Mucosa of descending colon (tissue), 3 donors: ENCODE measurements around the gene SLC24A5. TPM values are rescaled to one million over a fixed set of nuclear protein-coding genes. Genes with fewer than 3 reads are reported as not detected.

Experiments
- ATAC-seq: fragments of 200-7000 bp; cut with Tn5 transposase; one replicate; pipeline ENCODE4 v1.9.1; 2020; ENCODE audit warnings: mild to moderate bottlenecking, moderate library complexity
- DNase-seq, 3 donors: peaks; one replicate each; pipeline ENCODE4 v3.0.0-alpha.2; 2020
- H3K36me3 ChIP-seq: fragments of 200-600 bp; one replicate; pipeline ENCODE4 v1.8.0; 2021; ENCODE audit warnings: low read depth, mild to moderate bottlenecking
- H3K4me1 ChIP-seq: fragments of 200-600 bp; one replicate; pipeline ENCODE4 v1.8.0; 2021; ENCODE audit warnings: low read depth, mild to moderate bottlenecking
- H3K4me3 ChIP-seq: fragments of 200-600 bp; one replicate; pipeline ENCODE4 v1.8.0; 2021; ENCODE audit warnings: mild to moderate bottlenecking
- H3K9me3 ChIP-seq: fragments of 200-600 bp; one replicate; pipeline ENCODE4 v1.8.0; 2021; ENCODE audit warnings: mild to moderate bottlenecking
- CTCF ChIP-seq: fragments of 200-600 bp; IDR thresholded peaks from one replicate; pipeline ENCODE4 v1.8.0; 2022; ENCODE audit warnings: antibody characterized with exemption, mild to moderate bottlenecking
- intact Hi-C, 2 donors: fragments of 100-400 bp; cut with DNase I in 1 of 2; cut with micrococcal nuclease in 1 of 2; formaldehyde crosslinking; loops; one replicate each; pipeline versions ENCODE4 v1.11.0 to v1.11.1; 2022; cut with DNase I, micrococcal nuclease
- total RNA-seq, 3 donors: library from RNA; stranded (reverse); fragmentation: NEBNext Ultra II Directional in 2 of 3; extraction: Animal tissue kit (Norgen Biotek cat#: 25700) in 2 of 3; gene quantifications; one replicate each; pipeline versions ENCODE4 v1.2.1 to v1.2.4, GENCODE V29; 2021 to 2023
- donor health status: DM: no; HTN: no; CAD: no; lungs with moderate emphysema.
- donor health status: DM: no; HTN: no; CAD: no.
- donor health status: DM: no; HTN: yes; CAD: no.

Gene SLC24A5
- total RNA-seq, 3 donors from 2014 or later: not detected

GRCh38 chr15:48149858-48150257, 29.1 kb downstream of the SLC24A5 start:
- DNase-seq (no peak), ATAC-seq (no peak)
- no peak for TF ChIP-seq CTCF
- no peaks in the 10 kb centered on the region for H3K36me3 ChIP-seq
- no peaks in the 10 kb centered on the region for H3K4me1 ChIP-seq
- H3K9me3 ChIP-seq: no peaks in the 10 kb centered on the region
- no peak overlapping the region for H3K4me3 ChIP-seq
- intact Hi-C loops: no loop called here

GRCh38 chr15:48153526-48153925, 32.7 kb downstream of the SLC24A5 start:
- no peaks in the 10 kb centered on the region for H3K9me3 ChIP-seq
- DNase-seq (no peak), ATAC-seq (no peak)
- no peak for TF ChIP-seq CTCF
- H3K36me3 ChIP-seq: no peaks in the 10 kb centered on the region
- no peaks in the 10 kb centered on the region for H3K4me1 ChIP-seq
- intact Hi-C loops: no loop called here
- H3K4me3 ChIP-seq: no peak overlapping the region

GRCh38 chr15:48168616-48169015, 47.8 kb downstream of the SLC24A5 start:
- intact Hi-C loops: no loop called here
- no peak for DNase-seq
- Histone ChIP-seq H3K4me1 (no peaks in the 10 kb centered on the region), H3K9me3 (no peaks in the 10 kb centered on the region), H3K4me3 (no peak overlapping the region), H3K36me3 (no peaks in the 10 kb centered on the region)
- no peak for TF ChIP-seq CTCF
- ATAC-seq: no peak

GRCh38 chr15:48170981-48171380, 50.2 kb downstream of the SLC24A5 start:
- DNase-seq: no peak
- intact Hi-C loops: no loop called here
- no peak overlapping the region for H3K4me3 ChIP-seq
- no peak for TF ChIP-seq CTCF
- ATAC-seq: no peak
- no peaks in the 10 kb centered on the region for H3K36me3 ChIP-seq
- no peaks in the 10 kb centered on the region for H3K4me1 ChIP-seq
- no peaks in the 10 kb centered on the region for H3K9me3 ChIP-seq

- TF ChIP-seq CTCF: no peak
- Histone ChIP-seq H3K4me1 (no peaks in the 10 kb centered on the region), H3K4me3 (no peak overlapping the region), H3K36me3 (no peaks in the 10 kb centered on the region), H3K9me3 (no peaks in the 10 kb centered on the region)
- intact Hi-C loops: no loop called here
- ATAC-seq: no peak
- DNase-seq: no peak
Measured at GRCh38 chr15:48175126-48175525, 54.3 kb downstream of the SLC24A5 start.

- Histone ChIP-seq H3K4me3 (no peak overlapping the region), H3K4me1 (no peaks in the 10 kb centered on the region), H3K36me3 (no peaks in the 10 kb centered on the region), H3K9me3 (no peaks in the 10 kb centered on the region)
- ATAC-seq: no peak
- TF ChIP-seq CTCF: no peak
- DNase-seq: no peak
- intact Hi-C loops: no loop called here
Measured at GRCh38 chr15:48176112-48176511, 55.3 kb downstream of the SLC24A5 start.
